WERI-Rb-1 (cell line): ENCODE data around the gene KRT9.

Experiments
- DNase-seq: peaks from one replicate; pipeline ENCODE4 v3.0.0-alpha.2; 2020
- H3K27ac ChIP-seq: fragments of 250-450 bp; sonication (Bioruptor Pico); 2 replicates; pipeline ENCODE4 v1.5.1; 2020; ENCODE audit warnings: mild to moderate bottlenecking, moderate library complexity
- H3K27me3 ChIP-seq: fragments of 250-450 bp; sonication (Bioruptor Pico); 2 replicates; pipeline ENCODE4 v1.5.1; 2021; ENCODE audit warnings: mild to moderate bottlenecking, low read depth, moderate library complexity; ENCODE audit not compliant: insufficient read depth, severe bottlenecking
- H3K36me3 ChIP-seq: fragments of 250-450 bp; sonication (Bioruptor Pico); 2 replicates; pipeline ENCODE4 v1.5.1; 2020; ENCODE audit warnings: mild to moderate bottlenecking, moderate library complexity
- H3K4me3 ChIP-seq: 2 replicates; pipeline ENCODE4 v1.5.1; 2011; ENCODE audit warnings: low read depth, mild to moderate bottlenecking, control low read depth, low read length
- H3K9me3 ChIP-seq: fragments of 250-450 bp; sonication (Bioruptor Pico); 2 replicates; pipeline ENCODE4 v1.5.1; 2021; ENCODE audit warnings: mild to moderate bottlenecking, moderate library complexity; ENCODE audit not compliant: severe bottlenecking
- CTCF ChIP-seq: IDR thresholded peaks from 2 replicates; pipeline ENCODE4 v1.5.1; 2011; ENCODE audit warnings: low read depth, mild to moderate bottlenecking, control low read depth, inconsistent platforms, low read length

Gene KRT9

GRCh38 chr17:41555105-41555887 is 16.6 kb downstream of the KRT9 start:
- Histone ChIP-seq H3K27me3 (no peaks in the 10 kb centered on the region), H3K36me3 (no peaks in the 10 kb centered on the region), H3K9me3 (no peaks in the 10 kb centered on the region), H3K27ac (no peak overlapping the region), H3K4me3 (no peak overlapping the region)
- TF ChIP-seq CTCF = no peak
- no peak for DNase-seq

DNA sequence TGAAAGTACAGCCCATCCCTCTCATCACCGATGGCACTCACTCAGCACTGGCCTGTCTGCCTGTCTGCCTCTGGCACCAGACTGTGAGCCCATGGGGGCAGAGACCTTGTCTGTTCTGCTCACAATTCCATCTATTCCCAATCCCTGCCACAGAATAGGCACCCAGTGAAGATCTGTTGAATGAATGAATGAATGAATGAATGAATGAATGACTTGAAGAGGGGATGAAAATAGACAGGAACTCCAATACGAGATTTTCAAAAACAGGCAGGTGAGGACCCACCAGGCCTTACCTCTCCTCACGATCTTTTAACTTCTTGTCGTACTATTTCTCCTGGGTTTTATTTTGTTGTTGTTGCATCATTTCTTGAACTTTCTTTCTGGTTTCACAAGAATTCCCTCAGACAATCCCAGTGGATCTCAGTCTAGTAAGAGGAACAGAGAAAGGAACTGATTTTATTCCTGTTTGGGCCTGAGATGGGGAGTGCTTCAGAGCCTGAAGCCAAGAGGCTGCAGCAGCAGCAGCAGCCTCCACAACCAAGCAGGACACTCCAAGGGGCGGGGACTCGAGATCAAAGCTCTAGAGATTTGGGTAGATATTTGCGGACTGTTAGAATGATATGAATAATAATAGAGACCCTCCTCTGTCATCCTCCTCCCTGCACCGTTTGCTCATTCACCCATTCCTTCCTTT is 17.7 kb downstream of the KRT9 start:
- no peak overlapping the region for H3K27ac ChIP-seq
- DNase-seq = no peak
- H3K36me3 ChIP-seq = no peaks in the 10 kb centered on the region
- H3K4me3 ChIP-seq = no peak overlapping the region
- H3K9me3 ChIP-seq = no peaks in the 10 kb centered on the region
- TF ChIP-seq CTCF = no peak
- H3K27me3 ChIP-seq = no peaks in the 10 kb centered on the region

GRCh38 chr17:41553176-41553575 is 18.7 kb downstream of the KRT9 start:
- no peak overlapping the region for H3K27ac ChIP-seq
- peaks cover 1% of the 10 kb centered on the region for H3K9me3 ChIP-seq
- no peaks in the 10 kb centered on the region for H3K36me3 ChIP-seq
- no peak for TF ChIP-seq CTCF
- H3K4me3 ChIP-seq = no peak overlapping the region
- no peaks in the 10 kb centered on the region for H3K27me3 ChIP-seq
- no peak for DNase-seq

- Histone ChIP-seq H3K4me3 (no peak overlapping the region), H3K27me3 (no peaks in the 10 kb centered on the region), H3K36me3 (no peaks in the 10 kb centered on the region), H3K27ac (no peak overlapping the region), H3K9me3 (peaks cover 4% of the 10 kb centered on the region)
- DNase-seq = no peak
- TF ChIP-seq CTCF = no peak
These were observed 19.4 kb downstream of the KRT9 start for GRCh38 chr17:41552455-41552854.

DNA sequence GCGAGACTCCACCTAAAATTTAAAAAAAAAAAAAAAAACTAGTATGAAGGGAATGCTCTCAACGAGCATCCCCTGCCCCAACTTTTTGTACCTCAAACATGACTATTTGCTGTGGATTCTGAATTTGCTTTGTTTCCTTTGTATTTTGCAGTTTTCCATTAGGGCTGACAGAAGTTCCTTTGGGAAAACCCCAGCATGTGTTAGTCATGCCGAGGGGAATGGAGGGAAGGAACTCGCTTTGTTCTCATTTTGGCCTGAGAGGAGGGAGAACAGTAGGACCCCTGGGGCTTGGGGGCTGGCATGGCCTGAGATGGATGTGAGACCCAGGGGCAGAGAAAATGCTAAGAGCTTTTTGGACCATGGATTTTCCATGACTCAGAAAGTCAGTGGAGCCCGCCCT is 20.5 kb downstream of the KRT9 start:
- peaks cover 11% of the 10 kb centered on the region for H3K9me3 ChIP-seq
- no peak for TF ChIP-seq CTCF
- H3K27ac ChIP-seq = no peak overlapping the region
- no peak overlapping the region for H3K4me3 ChIP-seq
- no peaks in the 10 kb centered on the region for H3K27me3 ChIP-seq
- no peak for DNase-seq
- no peaks in the 10 kb centered on the region for H3K36me3 ChIP-seq

- no peak for TF ChIP-seq CTCF
- peaks cover 12% of the 10 kb centered on the region for H3K9me3 ChIP-seq
- H3K36me3 ChIP-seq = no peaks in the 10 kb centered on the region
- no peak overlapping the region for H3K4me3 ChIP-seq
- H3K27me3 ChIP-seq = no peaks in the 10 kb centered on the region
- H3K27ac ChIP-seq = no peak overlapping the region
- DNase-seq = no peak
These were observed 22.2 kb downstream of the KRT9 start for GRCh38 chr17:41549596-41550039.
